Superior temporal gyrus (tissue), 1 donor: ENCODE measurements around the gene TPSB2.
"Not testable (repeated sequence)": the region's sequence is repeated elsewhere in the genome, so short reads cannot be mapped to it uniquely, and the experiment has no call there.

Experiments
- DNase-seq: peaks from one replicate; pipeline ENCODE4 v3.0.0-alpha.2; 2016; ENCODE audit errors: extremely low spot score

Gene TPSB2

DNA sequence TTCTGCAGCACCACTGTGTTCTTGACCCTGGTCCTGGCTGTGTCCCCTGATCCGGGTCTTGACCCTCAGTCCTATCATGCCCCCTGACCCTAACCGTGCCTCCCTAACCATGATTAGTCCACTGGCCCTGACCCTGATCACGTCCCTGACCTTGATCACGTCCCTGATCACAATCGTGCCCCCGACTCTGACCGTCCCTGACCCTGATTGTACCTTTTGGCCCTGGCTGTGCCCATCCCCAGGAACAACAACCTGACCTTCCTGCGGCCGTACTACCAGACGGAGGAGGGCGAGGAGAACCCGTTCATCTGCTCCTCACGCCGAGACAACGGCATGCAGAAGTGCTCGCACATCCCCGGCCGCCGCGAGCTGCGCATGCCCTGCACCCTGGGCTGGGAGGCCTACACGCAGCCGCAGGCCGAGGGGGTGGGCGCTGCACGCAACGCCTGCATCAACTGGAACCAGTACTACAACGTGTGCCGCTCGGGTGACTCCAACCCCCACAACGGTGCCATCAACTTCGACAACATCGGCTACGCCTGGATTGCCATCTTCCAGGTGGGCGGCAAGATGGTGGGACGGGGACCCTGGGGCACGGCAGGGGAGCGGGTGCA is 29.9 kb downstream of the TPSB2 start:
- no peak for DNase-seq

DNA sequence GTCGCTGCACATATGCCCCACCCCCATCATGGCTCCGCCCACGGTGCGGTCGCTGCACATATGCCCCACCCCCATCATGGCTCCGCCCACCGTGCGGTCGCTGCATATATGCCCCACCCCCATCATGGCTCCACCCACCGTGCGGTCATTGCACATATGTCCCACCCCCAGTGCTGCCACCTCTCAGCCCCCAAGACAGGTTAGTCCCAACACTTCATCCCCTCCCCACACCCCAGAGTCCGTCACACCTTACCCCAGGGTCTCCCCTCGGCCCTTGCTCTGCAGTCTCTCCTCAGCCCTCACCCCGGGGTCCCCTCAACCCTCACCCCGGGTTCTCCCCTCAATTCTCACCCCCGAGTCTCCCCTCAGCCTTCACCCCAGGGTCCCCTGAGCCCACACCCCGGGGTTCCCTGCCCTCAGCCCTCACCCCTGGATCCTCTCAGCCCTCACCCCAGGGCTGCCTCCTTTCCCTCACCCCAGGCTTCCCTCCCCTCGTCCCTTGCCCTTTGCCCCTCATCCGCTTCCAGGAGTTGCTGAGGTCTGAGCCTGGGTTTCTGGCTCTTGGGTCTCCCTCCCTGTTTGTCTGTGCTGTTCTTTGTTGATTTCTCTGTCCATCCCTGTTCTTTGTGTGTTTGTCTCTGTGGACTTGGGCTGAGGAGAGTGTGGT is 30.5 kb downstream of the TPSB2 start:
- no peak for DNase-seq

GRCh38 chr16:1198671-1199346 is 31.2 kb downstream of the TPSB2 start:
- DNase-seq = not testable (repeated sequence)

DNA sequence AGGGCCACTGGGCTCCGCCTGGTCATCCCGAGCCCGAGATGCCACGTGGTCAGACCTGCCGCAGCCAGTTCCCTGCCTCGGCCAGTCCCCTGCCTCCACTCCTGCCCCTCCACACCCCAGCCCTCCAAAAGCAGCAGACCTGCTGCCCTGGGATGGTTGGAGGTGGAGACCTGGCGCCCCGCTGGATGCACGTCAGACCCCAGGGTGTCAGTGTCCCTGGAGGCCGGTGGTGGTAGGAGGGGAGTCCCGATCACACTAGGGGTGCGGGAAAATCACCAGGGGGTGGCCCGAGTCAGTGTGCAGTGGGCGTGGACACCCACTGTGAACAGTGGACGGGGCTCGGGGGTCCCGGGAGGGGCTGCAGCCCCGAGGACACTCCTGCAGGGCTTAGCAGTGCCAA is 31.8 kb downstream of the TPSB2 start:
- DNase-seq = no peak

DNA sequence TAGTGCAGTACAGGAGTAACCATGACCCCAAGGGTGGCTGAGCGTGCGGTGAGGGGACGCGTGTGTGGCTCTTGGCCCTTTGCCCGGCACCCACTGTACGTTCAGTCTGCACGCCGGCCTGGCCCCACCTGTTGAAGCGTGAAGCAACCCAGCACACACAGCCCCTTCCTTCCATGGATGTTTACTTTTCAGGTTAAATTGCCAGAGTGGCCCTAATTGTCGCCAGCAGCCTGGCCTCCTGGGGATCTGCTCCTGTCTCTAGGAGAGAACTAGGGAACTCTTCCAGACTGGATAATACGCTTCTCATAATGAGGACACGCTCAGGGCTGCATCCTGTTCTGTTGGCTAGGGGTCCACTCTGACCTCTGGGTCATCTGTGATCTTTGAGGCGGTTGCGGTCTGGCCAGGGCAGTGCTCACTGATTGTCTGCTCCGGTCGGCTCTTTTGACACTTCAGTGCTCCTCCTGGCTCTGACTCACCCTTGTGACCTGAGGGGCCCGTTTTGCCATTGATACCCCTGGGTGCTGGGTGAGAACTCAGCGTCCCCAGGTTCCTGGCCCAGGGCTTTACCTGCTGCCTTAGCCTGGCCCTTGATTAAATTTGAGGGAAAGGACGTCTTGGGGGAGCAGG is 32.6 kb downstream of the TPSB2 start:
- DNase-seq = no peak

DNA sequence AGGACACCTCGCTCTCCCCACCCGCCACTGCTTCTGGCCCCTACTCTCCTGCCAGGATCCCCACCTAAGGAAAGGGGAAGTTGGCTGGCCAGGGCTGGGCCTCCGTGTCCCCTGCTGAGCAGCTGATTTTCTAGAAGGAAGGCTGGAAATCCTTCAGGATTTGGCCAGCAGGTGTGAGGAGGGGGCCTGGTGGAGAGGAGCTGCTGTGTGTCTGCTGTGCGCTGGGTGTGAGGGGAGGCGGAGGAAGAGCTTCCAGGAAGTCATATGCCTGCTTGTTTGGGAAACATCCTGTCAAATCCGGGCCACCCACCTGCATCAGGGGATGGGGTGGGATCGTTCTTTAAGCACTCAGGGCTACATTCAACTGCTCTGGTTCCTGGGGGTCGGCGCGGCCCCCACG is 33.5 kb downstream of the TPSB2 start:
- no peak for DNase-seq

DNA sequence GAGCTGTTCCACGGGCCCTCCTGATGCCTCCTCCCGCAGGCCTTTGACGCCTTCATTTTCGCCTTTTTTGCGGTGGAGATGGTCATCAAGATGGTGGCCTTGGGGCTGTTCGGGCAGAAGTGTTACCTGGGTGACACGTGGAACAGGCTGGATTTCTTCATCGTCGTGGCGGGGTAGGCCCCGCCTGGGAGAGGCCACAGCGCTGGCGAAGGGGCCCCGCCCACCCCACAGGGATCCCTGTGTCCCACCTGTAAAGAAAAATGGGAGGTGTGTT is 34.7 kb downstream of the TPSB2 start:
- DNase-seq = no peak

GRCh38 chr16:1194665-1195392 is 35.2 kb downstream of the TPSB2 start:
- DNase-seq = no peak

GRCh38 chr16:1193825-1194581 is 36.0 kb downstream of the TPSB2 start:
- DNase-seq = no peak

- DNase-seq = no peak
Measured at GRCh38 chr16:1193143-1193824, 36.7 kb downstream of the TPSB2 start.

GRCh38 chr16:1192384-1193073 is 37.5 kb downstream of the TPSB2 start:
- no peak for DNase-seq

DNA sequence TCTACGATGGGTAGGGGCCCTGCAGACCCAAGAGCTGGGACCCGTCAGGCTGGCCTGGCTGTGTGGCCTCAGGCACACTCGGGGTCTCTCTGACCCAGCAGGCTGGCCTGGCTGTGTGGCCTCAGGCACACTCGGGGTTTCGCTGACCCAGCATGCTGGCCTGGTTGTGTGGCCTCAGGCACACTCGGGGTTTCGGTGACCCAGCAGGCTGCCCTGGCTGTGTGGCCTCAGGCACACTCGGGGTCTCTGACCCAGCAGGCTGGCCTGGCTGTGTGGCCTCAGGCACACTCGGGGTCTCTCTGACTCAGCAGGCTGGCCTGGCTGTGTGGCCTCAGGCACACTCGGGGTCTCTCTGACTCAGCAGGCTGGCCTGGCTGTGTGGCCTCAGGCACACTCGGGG is 39.2 kb downstream of the TPSB2 start:
- DNase-seq = not testable (repeated sequence)

DNA sequence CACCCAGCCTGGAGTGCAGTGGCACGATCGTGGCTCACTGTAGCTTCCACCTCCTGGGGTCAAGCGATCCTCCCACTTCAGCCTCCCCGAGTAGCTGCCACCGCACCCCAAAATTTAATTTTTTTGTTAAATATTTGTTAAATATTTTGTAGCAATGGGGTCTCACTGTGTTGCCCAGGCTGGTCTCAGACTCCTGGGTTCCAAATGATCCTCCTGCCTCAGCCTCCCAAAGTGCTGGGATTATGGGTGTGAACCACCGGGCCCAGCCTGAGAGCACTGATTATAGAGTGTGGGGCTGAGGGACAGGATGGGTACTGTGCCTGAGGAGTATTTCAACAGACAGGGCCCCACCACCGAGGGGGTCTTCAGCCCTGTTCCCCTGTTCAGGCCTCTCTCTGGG is 40.5 kb downstream of the TPSB2 start:
- no peak for DNase-seq

DNA sequence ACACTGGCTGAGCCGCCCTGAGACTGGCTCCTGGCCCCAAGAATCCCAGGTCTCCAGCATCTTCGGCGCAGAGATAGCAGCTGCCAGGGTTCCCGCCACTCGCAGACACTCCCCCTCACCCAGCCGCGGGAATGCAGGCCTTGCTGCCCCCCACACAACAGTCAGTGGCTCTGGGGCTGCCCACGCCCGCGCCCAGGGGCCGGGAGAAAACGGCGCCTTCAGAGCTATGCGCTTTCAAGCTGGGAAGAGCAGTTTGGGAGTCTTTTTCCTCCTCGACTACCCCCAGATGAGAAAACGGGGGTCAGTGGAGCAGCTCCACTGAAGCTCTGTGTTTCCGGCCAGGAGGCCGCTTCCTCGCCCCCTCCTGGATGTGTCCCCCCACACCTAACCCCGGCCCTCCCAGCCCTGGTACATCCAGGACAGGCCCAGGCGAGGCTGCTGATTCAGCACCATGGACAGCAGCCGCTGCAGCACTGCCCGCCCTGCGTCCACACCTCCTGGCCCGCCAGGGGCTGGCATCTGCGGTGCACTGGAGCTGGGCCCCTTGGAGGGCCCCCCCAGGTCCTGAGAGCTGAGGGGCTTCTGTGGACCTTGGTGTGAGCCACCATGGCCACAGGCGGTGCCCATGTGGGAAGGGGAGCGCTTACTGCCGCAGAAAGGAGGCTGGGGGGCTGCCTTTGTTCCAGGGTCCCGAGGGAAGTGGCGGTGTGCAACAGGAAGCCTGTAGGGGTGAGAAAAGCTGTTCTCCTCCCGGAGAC is 41.4 kb downstream of the TPSB2 start:
- DNase-seq = no peak

GRCh38 chr16:1185460-1186207 is 44.4 kb downstream of the TPSB2 start:
- DNase-seq = not testable (repeated sequence)

DNA sequence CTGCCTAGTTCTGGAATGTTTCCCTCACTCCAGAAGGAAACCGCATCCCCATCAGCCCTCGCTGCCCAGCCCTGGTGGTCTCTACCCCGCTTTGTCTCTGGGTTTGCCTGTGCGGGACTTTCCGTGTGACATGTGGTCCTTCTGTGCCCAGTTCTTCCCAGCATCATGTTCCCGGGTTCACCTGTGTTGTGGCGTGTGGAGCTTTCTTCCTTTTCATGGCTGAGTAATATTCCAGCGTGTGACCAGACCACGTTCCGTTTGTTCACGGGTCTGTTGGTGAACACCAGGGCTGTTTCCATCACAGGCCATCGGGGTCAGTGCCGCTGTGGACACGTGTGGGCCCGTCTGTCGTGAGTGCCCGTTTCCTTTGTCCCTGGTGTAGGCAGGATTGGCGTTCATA is 45.0 kb downstream of the TPSB2 start:
- DNase-seq = no peak

DNA sequence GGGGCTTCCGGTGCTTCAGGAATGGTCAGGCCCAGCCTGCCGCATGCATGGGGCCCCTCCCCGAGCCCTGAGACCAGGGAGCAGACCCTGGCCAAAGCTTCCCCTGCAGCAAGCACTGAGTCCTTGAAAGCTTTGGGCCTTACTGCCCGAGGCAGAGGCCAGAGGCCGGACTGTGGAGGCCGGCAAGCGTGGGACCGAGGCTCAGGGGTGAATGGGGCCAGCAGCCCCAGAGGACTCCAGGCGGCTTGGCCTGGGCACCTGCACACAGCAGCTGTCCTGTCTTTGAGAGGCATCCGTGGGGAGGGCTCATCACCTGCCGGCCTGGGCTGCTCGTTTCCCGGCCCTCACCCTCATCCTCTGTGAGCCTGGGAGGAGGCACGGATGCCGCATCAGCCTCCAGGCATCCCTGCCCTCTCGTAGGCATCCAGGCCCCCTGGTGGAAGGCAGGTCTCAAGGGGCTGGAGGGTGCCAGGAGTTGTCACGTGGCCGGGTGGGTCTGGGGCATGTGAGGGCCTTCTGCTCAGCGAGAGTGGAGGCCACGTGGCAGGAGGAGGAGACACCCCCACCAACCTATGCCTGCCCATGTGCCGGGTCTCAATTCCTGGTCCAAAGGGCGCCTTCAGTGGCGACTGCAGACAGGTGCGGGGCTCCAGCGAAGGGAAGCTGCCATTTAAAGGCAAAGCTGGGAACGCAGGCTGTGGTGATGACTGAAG is 45.7 kb downstream of the TPSB2 start:
- no peak for DNase-seq
